Cardiac fibroblast (primary cell): ENCODE results near the gene BCL2L11.

Source experiments
- DNase-seq, 2 donors: peaks; one replicate each; pipeline versions ENCODE4 v3.0.0 to v3.0.0-alpha.2; 2010; ENCODE audit warnings: low read depth in 2 of 2
- H3K4me3 ChIP-seq, 2 donors: replicated peaks in 1 of 2; 1 replicate in 1 of 2; 2 replicates in 1 of 2; pipeline ENCODE4 v1.5.1; 2011; ENCODE audit warnings: low read depth in 2 of 2, low read length in 2 of 2, mild to moderate bottlenecking in 2 of 2, moderate library complexity in 1 of 2
- CTCF ChIP-seq: IDR thresholded peaks from one replicate; pipeline ENCODE4 v1.5.1; 2011; ENCODE audit warnings: low read depth, mild to moderate bottlenecking, low read length, inconsistent platforms

BCL2L11 gene

GRCh38 chr2:111108745-111109271, 11.9 kb upstream of the BCL2L11 start:
- H3K4me3 ChIP-seq, result no peak overlapping the region
- no peak for DNase-seq
- TF ChIP-seq CTCF, result no peak

GRCh38 chr2:111111101-111111755, 9.5 kb upstream of the BCL2L11 start:
- H3K4me3 ChIP-seq, result no peak overlapping the region
- no peak for DNase-seq
- no peak for TF ChIP-seq CTCF

- no peak overlapping the region for H3K4me3 ChIP-seq
- no peak for DNase-seq
- no peak for TF ChIP-seq CTCF
These were observed 6.9 kb upstream of the BCL2L11 start for GRCh38 chr2:111113838-111114237.

- no peak for TF ChIP-seq CTCF
- DNase-seq, result no peak
- no peak overlapping the region for H3K4me3 ChIP-seq
These were observed 4.5 kb upstream of the BCL2L11 start for GRCh38 chr2:111116011-111116746.

GRCh38 chr2:111116843-111117597, 3.7 kb upstream of the BCL2L11 start:
- DNase-seq, result peak; percentile 75 to 82
- peak; percentile 96 for TF ChIP-seq CTCF
- H3K4me3 ChIP-seq, result peak overlapping the region; percentile 46 to 58

- DNase-seq, result peak; percentile 59 to 81
- TF ChIP-seq CTCF, result no peak
- peak overlapping the region; percentile 46 to 58 for H3K4me3 ChIP-seq
These were observed 2.9 kb upstream of the BCL2L11 start for GRCh38 chr2:111117598-111118480.
